ENCODE measurements around the gene GJA4. TPM values are rescaled to one million over a fixed set of nuclear protein-coding genes. Genes with fewer than 3 reads are reported as not detected.

Gene GJA4
- total and polyA plus RNA-seq, 4 donors: 6.4 to 28.9 (median 19.3) TPM

DNA sequence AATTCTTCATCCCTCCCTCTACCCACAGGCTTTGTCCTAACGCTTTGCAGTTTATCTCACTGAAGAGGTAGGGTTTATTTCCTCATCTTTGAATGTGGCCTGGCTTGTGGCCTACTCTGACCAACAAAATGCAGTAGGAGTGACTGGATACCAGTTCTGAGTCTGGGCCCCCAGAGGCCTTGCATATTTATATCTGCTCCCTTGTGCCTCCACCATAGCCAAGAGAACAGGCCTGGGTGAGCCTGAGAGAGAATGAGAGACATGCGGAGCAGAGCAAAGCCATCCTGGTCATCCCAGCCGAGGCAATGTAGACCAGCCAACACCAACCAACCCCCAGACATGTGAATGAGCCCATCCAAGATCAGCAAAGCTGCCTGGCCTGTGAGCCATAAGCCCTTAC lies 36.5 kb downstream of the GJA4 start:
- ATAC-seq (ENCODE audit: insufficient read depth, low FRiP score): no peak
- 67 to 87% methylated on average over 3 of the region's 3 CpGs for WGBS, 2 donors
- DNase-seq: no peak
- TF ChIP-seq, protein P1, sequence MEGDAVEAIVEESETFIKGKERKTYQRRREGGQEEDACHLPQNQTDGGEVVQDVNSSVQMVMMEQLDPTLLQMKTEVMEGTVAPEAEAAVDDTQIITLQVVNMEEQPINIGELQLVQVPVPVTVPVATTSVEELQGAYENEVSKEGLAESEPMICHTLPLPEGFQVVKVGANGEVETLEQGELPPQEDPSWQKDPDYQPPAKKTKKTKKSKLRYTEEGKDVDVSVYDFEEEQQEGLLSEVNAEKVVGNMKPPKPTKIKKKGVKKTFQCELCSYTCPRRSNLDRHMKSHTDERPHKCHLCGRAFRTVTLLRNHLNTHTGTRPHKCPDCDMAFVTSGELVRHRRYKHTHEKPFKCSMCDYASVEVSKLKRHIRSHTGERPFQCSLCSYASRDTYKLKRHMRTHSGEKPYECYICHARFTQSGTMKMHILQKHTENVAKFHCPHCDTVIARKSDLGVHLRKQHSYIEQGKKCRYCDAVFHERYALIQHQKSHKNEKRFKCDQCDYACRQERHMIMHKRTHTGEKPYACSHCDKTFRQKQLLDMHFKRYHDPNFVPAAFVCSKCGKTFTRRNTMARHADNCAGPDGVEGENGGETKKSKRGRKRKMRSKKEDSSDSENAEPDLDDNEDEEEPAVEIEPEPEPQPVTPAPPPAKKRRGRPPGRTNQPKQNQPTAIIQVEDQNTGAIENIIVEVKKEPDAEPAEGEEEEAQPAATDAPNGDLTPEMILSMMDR (IDR thresholded peaks at IDR 0.05; ENCODE audit: control extremely low read depth, extremely low read depth): no peak
- Histone ChIP-seq H3K4me1 (ENCODE audit: control insufficient read depth in 5 of 5, insufficient read depth in 5 of 5, low read length in 5 of 5) (peaks cover 0 to 13% (median 0%) of the 10 kb centered on the region in 5 donors), H3K27ac (ENCODE audit: low read depth in 1 of 2, low read length in 1 of 2) (peak overlapping the region in 1 of 2 donors; percentile 16), H3K36me3 (ENCODE audit: control insufficient read depth in 4 of 4, insufficient read depth in 4 of 4, low read length in 4 of 4) (no peaks in the 10 kb centered on the region), H3K9ac (ENCODE audit: insufficient read depth in 1 of 2, low read length in 2 of 2) (no peak overlapping the region), H3K9me3 (ENCODE audit: control insufficient read depth in 4 of 4, insufficient read depth in 3 of 4, low read length in 3 of 4) (no peaks in the 10 kb centered on the region), H3K4me3 (no peak overlapping the region), H3K27me3 (ENCODE audit: control insufficient read depth in 3 of 3, insufficient read depth in 3 of 3, low read length in 2 of 3) (no peaks in the 10 kb centered on the region)

DNA sequence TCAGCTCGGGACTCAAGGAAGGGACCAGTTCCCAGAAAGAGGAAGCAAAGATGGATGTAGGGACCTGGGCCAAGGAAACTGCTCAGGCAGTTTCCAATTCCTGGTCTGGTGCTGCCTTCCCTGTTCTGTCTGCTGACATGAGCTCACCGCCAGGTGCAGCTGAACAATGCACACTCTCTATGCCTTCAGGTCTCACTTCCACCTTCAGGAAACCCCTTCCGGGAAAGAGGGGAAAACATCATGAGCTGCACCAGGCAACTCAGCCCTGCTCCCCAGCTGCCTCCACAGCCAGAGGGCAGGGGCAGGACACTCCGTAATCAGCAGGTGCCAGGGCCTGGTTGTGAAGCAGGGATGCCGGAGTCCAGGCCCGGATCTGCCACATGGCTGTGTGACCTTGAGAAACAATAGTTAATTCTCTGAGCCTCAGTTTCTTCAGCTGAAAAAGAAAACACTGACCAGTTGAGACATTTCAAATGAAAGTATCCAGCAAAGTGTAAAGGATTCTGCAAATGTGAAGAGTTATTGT lies 39.0 kb downstream of the GJA4 start:
- H3K9ac ChIP-seq (ENCODE audit: insufficient read depth in 1 of 2, low read length in 2 of 2): no peak overlapping the region
- DNase-seq (no peak), ATAC-seq (ENCODE audit: insufficient read depth, low FRiP score) (no peak)
- TF ChIP-seq, protein P1 (IDR thresholded peaks at IDR 0.05; ENCODE audit: control extremely low read depth, extremely low read depth): no peak
- H3K27me3 ChIP-seq (ENCODE audit: control insufficient read depth in 3 of 3, insufficient read depth in 3 of 3, low read length in 2 of 3): no peaks in the 10 kb centered on the region
- H3K4me3 ChIP-seq: no peak overlapping the region
- no peaks in the 10 kb centered on the region for H3K36me3 ChIP-seq (ENCODE audit: control insufficient read depth in 4 of 4, insufficient read depth in 4 of 4, low read length in 4 of 4)
- H3K4me1 ChIP-seq (ENCODE audit: control insufficient read depth in 5 of 5, insufficient read depth in 5 of 5, low read length in 5 of 5): peaks cover 0 to 10% (median 0%) of the 10 kb centered on the region in 5 donors
- H3K9me3 ChIP-seq (ENCODE audit: control insufficient read depth in 4 of 4, insufficient read depth in 3 of 4, low read length in 3 of 4): peaks cover 0 to 2% (median 0%) of the 10 kb centered on the region in 4 donors
- 77 to 81% methylated on average over 6 of the region's 6 CpGs for WGBS, 2 donors
- H3K27ac ChIP-seq (ENCODE audit: low read depth in 1 of 2, low read length in 1 of 2): no peak overlapping the region

DNA sequence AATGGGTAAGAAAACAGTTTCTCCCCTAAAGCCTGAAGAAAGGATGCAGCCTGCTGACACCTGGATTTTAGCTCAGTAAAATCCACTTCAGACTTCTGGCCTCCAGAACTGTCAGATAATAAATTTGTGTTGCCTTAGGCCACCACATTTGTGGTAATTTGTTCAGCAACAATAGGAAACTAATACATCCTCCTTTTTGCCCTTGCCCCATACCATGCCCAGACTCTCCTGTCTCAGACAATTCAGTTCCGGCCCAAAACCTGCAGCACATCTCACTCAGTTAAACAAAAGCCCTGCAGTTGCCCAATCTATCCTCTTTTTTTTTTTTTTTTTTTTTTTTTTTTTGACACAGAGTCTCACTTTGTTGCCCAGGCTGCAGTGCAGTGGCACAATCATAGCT lies 40.9 kb downstream of the GJA4 start:
- TF ChIP-seq, protein P1 (IDR thresholded peaks at IDR 0.05; ENCODE audit: control extremely low read depth, extremely low read depth): no peak
- Histone ChIP-seq H3K4me3 (no peak overlapping the region), H3K9ac (ENCODE audit: insufficient read depth in 1 of 2, low read length in 2 of 2) (no peak overlapping the region), H3K27ac (ENCODE audit: low read depth in 1 of 2, low read length in 1 of 2) (no peak overlapping the region), H3K9me3 (ENCODE audit: control insufficient read depth in 4 of 4, insufficient read depth in 3 of 4, low read length in 3 of 4) (peaks cover 0 to 2% (median 0%) of the 10 kb centered on the region in 4 donors), H3K27me3 (ENCODE audit: control insufficient read depth in 3 of 3, insufficient read depth in 3 of 3, low read length in 2 of 3) (no peaks in the 10 kb centered on the region), H3K4me1 (ENCODE audit: control insufficient read depth in 5 of 5, insufficient read depth in 5 of 5, low read length in 5 of 5) (peaks cover 0 to 14% (median 0%) of the 10 kb centered on the region in 5 donors), H3K36me3 (ENCODE audit: control insufficient read depth in 4 of 4, insufficient read depth in 4 of 4, low read length in 4 of 4) (no peaks in the 10 kb centered on the region)
- DNase-seq: no peak
- WGBS, 2 donors: 70 to 71% methylated on average over 1 of the region's 1 CpG
- no peak for ATAC-seq (ENCODE audit: insufficient read depth, low FRiP score)
